ENCODE measurements around the gene RLBP1. TPM values are rescaled to one million over a fixed set of nuclear protein-coding genes. Genes with fewer than 3 reads are reported as not detected.

Gene RLBP1
- total and polyA plus RNA-seq, 12 donors = not detected

GRCh38 chr15:89230277-89230676 is 8.9 kb upstream of the RLBP1 start:
- Histone ChIP-seq H3K27ac (no peak overlapping the region), H3K36me3 (no peaks in the 10 kb centered on the region), H3K4me3 (no peak overlapping the region), H3K4me1 (no peaks in the 10 kb centered on the region), H3K9me3 (no peaks in the 10 kb centered on the region), H3K27me3 (peaks cover 0 to 3% (median 0%) of the 10 kb centered on the region in 7 donors)
- 42 to 48% methylated on average over 5 of the region's 5 CpGs for WGBS, 2 donors
- ATAC-seq (no peak), DNase-seq (no peak)
- TF ChIP-seq CTCF (IDR thresholded peaks at IDR 0.05) = no peak
- intact Hi-C loops (cut with DNase I) = no loop called here

GRCh38 chr15:89227425-89227824 is 6.0 kb upstream of the RLBP1 start:
- no peaks in the 10 kb centered on the region for H3K4me1 ChIP-seq
- intact Hi-C loops (cut with DNase I) = no loop called here
- no peaks in the 10 kb centered on the region for H3K27me3 ChIP-seq
- no peak for TF ChIP-seq CTCF (IDR thresholded peaks at IDR 0.05)
- ATAC-seq (no peak), DNase-seq (no peak)
- H3K36me3 ChIP-seq = no peaks in the 10 kb centered on the region
- no peaks in the 10 kb centered on the region for H3K9me3 ChIP-seq
- 71 to 74% methylated on average over 7 of the region's 7 CpGs for whole genome bisulfite sequencing, 2 donors
- no peak overlapping the region for H3K4me3 ChIP-seq
- H3K27ac ChIP-seq = no peak overlapping the region

- Histone ChIP-seq H3K36me3 (no peaks in the 10 kb centered on the region), H3K4me3 (no peak overlapping the region), H3K27ac (no peak overlapping the region), H3K4me1 (no peaks in the 10 kb centered on the region), H3K9me3 (no peaks in the 10 kb centered on the region), H3K27me3 (no peaks in the 10 kb centered on the region)
- intact Hi-C loops (cut with DNase I) = no loop called here
- no peak for ATAC-seq
- DNase-seq = no peak
- WGBS, 2 donors = 81 to 83% methylated on average over 14 of the region's 14 CpGs
- TF ChIP-seq CTCF (IDR thresholded peaks at IDR 0.05) = no peak
Observed at GRCh38 chr15:89226359-89227221, 5.2 kb upstream of the RLBP1 start.

- 91 to 95% methylated on average over 5 of the region's 5 CpGs for WGBS, 2 donors
- intact Hi-C loops (cut with DNase I) = no loop called here
- Histone ChIP-seq H3K9me3 (no peaks in the 10 kb centered on the region), H3K4me3 (no peak overlapping the region), H3K36me3 (no peaks in the 10 kb centered on the region), H3K4me1 (no peaks in the 10 kb centered on the region), H3K27ac (no peak overlapping the region), H3K27me3 (peaks cover 0 to 4% (median 0%) of the 10 kb centered on the region in 7 donors)
- no peak for TF ChIP-seq CTCF (IDR thresholded peaks at IDR 0.05)
- DNase-seq (no peak), ATAC-seq (no peak)
Observed at GRCh38 chr15:89225588-89225987, 4.2 kb upstream of the RLBP1 start.

Data from heart right ventricle (tissue), 16 donors.